GM18868 (cell line): ENCODE measurements around the gene ZKSCAN4.

ENCODE experiments used
- ATAC-seq: cut with Tn5 transposase; IDR thresholded peaks from one replicate; pipeline ENCODE4 v1.9.1; 2021; ENCODE audit warnings: mild to moderate bottlenecking, moderate library complexity; ENCODE audit not compliant: unreplicated experiment

Gene ZKSCAN4

DNA sequence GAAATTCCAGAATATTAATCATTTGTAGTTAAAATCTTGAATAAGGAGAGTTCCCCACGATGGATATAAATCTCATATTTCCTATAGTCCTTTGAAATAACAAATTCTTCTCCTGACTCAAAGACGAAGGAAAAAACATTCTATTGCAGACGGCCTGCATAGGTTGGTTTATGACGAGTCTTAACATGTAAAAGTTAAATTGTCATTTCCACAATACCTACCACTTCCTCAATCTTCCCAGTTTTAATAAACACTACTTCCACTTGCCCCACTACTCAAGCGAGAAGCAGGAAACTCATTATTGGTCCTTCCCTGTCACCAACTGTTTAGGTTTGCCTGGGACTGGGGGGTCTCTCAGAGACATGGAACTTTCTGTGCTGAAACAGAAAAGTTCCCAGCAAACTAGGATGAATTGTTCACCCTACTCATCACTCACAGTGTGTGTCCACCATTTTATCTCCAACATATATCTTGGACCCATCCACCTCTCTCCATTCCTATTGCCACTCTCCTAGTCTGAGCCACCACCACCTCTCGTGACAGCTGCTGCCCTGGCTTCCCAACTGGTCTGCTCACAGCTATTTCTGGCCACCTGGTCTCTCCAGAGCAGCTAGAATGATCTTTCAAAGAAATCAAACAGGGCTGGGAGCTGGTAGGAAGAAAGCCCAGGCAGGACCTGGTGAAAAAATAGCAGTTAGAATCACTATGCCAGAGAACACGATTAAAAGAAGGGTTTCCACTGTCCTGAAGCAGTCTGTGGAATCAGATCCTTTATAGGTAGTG, 42.1 kb downstream of the ZKSCAN4 start:
- no peak for ATAC-seq

DNA sequence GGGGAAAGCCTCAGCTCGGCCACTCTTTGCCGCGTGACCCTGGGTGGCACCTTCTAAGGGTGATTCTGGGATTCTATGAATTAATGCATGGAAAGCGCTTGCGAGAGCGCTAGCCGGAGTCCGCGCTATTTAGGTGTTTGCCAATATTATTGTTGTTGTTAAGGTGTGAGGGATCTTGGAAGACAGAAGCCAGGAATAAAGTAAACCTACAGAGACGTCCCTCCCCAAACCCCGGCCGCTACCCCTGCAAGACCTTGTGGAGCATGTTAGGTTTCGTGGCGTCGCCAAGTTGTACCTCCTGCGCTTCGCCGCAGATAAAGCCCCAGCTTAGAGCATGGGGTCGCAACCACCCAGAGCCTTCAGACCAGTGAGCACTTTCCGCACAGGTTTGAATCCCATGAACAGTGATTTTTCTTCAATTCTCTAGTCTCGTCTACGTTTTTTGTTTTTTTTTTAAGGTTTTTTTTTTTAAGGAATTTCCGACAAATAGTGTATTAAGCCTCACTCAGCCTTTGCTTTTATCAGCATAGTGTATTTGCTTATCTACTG, 43.9 kb downstream of the ZKSCAN4 start:
- ATAC-seq = no peak

DNA sequence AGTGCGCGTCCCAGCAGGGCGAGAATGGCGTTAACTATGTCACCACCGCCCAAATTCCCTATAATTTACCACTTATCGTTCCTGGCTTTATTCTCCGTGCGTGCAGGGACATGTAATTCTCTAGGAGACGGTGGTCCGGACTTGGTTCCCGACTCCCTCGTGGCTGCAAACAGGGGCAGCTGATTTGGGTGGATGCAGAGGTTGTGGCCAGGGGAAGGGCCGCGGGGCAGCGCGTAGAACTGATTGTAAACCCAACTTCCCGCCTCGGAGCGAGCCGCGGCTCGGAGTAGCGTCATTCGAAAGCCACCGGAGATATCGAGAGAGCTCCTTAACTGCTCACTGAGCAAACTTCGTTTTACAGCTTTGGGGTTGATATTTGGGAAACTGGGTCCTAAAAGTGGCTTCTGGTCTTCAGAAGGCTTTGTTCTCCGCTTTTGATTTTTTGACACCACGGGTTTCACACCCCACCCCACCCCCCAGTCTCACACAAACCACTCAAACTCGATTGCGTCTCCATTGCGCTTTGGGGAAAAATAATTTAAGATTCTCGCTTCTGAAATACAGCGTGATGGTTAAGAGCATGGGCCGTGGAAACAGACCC, 44.5 kb downstream of the ZKSCAN4 start:
- no peak for ATAC-seq

DNA sequence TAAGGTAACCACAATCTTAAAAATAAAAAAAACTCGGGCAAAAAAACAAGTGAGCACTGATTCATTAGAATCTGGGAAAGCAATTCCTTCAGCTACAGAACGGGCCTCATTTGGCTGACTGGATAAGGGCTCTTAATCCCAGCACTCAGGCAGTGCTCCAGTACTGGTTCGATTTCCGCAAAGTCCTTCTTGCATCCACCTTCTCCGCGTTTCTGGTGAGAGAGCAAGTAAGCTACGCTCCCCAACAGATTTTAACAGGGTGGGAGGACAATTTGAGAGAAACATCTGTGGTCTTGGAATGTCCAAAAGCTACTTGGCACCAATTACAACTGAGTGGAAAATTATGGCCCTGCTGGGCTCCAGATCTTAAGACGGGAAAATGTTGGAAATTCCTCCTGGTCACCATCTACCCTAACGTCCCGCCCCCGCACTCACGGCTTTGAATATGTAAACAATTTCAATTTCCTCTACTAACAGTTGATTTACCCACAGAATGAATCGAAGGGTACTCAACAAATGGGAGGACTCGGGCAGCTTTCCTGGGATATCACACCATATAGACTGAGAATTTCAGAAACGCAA, 45.0 kb downstream of the ZKSCAN4 start:
- ATAC-seq = no peak

DNA sequence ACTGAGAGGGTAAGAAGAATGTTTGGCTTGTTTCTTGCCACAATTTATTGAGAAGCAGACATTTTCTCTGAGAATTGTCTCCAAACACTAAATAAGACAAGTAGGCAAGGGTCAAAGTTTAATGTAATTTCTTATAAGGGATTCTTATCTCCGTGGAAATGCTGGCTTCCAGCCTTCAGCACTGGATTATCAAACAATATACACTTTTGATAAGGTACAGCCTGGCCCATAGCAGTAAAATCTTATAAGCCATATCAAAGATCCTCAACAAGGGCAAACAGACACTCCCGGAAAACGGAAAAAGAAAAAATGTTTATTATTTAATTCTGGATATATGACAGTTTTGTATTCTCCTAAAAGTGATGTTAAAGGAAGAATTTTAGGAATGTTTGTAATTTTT, 45.5 kb downstream of the ZKSCAN4 start:
- ATAC-seq = no peak

DNA sequence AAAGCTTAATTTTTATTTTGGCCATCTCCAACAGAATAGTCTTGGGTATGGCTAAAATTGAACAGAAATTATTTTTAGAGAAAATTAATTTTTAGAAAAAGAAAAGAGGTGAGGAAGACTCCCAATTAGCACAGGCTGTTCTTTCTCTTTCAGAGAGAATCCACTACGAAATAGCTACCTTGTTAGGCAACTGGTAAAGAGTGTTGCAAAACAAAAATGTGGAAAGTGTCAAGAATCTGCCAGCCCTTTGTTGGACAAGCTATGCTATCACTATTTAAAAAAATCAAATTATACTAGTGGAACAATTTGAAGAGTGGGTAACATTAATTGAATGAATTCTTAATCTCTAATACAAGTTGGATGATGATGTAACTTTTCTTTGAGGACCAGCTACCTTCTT, 46.2 kb downstream of the ZKSCAN4 start:
- ATAC-seq = no peak

DNA sequence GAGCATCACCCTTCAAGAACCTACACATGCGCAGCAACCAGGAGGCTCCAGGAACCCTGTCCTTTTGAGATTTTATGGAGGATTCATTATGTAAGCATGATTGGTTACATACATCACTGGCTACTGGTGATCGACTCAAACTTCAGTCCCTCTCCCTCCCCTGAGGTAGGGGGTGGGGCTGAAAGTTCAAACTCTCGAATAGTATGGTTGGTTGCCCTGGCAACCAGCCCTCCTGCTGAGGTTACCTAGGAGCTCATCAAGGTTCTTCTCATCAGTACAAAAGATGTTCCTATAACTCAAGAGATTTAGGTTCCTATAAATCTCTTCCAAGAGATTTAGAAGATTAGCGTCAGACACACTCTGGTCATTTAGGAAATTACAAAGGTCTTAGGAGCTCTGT, 48.9 kb downstream of the ZKSCAN4 start:
- no peak for ATAC-seq

DNA sequence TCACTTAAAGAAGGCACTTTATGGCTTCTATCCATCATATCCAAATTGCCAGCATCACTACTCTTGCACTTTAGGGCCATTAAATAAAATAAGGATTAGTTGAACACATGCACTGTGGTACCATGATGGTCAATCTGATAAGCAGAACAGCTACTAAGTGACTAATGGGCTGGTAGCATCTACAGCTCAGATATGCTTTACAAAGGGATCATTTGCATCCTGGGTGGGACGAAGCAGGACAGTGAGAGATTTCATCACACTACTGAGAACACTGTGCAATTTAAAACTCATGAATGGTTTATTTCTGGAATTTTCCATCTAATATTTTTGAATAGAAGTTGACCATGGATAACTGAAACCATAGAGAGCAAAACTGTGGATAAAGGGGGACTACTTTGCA, 52.0 kb downstream of the ZKSCAN4 start:
- ATAC-seq = no peak
